Right lobe of liver (tissue), 4 donors: Measurements from ENCODE around the gene TLE1.

ENCODE experiments used
- CTCF ChIP-seq, 4 donors: fragments of 200-600 bp in 3 of 4; fragments of 450-650 bp in 1 of 4; IDR thresholded peaks; one replicate each; pipeline versions ENCODE4 v1.5.1 to v1.8.0; 2016 to 2022; ENCODE audit warnings: antibody characterized with exemption in 4 of 4, mild to moderate bottlenecking in 2 of 4
- POLR2A ChIP-seq: fragments of 450-650 bp; IDR thresholded peaks from one replicate; pipeline ENCODE4 v1.6.1; 2017; ENCODE audit warnings: antibody characterized with exemption, mild to moderate bottlenecking
- donor health status: DM: no; HTN: no; CAD: no.
- donor health status: DM: no; HTN: no; CAD: no.
- donor health status: DM: no; HTN: yes; CAD: no.

DNA sequence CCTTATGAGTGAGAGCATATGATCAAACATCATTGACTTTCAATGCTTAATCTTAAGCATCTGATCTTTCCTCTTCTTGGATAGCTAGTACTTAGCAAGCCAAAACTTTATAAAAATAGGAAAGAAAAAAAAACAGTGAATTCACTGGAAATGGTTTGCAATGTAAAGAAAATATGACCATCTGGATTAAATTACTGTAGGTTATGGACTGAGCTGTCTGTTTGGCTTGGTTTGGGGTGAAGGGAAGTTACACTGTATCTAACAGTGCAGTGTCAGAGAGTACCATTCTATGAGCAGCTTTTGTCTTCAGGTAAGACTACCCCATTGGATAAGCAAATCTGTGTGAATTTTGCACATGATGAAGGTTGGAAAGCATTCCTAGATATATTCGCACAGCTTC lies 151.4 kb downstream of the TLE1 start:
- TF ChIP-seq CTCF (IDR thresholded peaks at IDR 0.05): no peak
- TF ChIP-seq POLR2A: no peak
